Duodenal mucosa (tissue), 2 donors: Measurements from ENCODE around the gene MVB12B.
A peak's percentile ranks its signal among the peaks of the same experiment; 100 is the strongest.

Experiments used
- H3K27ac ChIP-seq: one replicate; pipeline ENCODE4 v1.7.0; 2013; ENCODE audit warnings: low read depth, low read length
- H3K27me3 ChIP-seq, 2 donors: one replicate each; pipeline ENCODE4 v1.7.0; 2013; ENCODE audit warnings: low read length in 2 of 2, control low read depth in 1 of 2; ENCODE audit not compliant: insufficient read depth in 2 of 2, control insufficient read depth in 1 of 2
- H3K36me3 ChIP-seq, 2 donors: one replicate each; pipeline ENCODE4 v1.7.0; 2013; ENCODE audit warnings: low read length in 2 of 2, control low read depth in 1 of 2; ENCODE audit not compliant: insufficient read depth in 2 of 2, control insufficient read depth in 1 of 2
- H3K4me1 ChIP-seq, 2 donors: one replicate each; pipeline ENCODE4 v1.7.0; 2013; ENCODE audit warnings: low read length in 2 of 2, control low read depth in 1 of 2; ENCODE audit not compliant: insufficient read depth in 2 of 2, control insufficient read depth in 1 of 2
- H3K4me3 ChIP-seq, 2 donors: one replicate each; pipeline ENCODE4 v1.7.0; 2013; ENCODE audit warnings: low read length in 2 of 2, low read depth in 1 of 2
- H3K9ac ChIP-seq, 2 donors: one replicate each; pipeline ENCODE4 v1.7.0; 2013; ENCODE audit warnings: low read length in 2 of 2, low read depth in 1 of 2
- H3K9me3 ChIP-seq, 2 donors: one replicate each; pipeline ENCODE4 v1.7.0; 2013; ENCODE audit warnings: low read length in 2 of 2, control low read depth in 1 of 2; ENCODE audit not compliant: control insufficient read depth in 1 of 2

The MVB12B gene

DNA sequence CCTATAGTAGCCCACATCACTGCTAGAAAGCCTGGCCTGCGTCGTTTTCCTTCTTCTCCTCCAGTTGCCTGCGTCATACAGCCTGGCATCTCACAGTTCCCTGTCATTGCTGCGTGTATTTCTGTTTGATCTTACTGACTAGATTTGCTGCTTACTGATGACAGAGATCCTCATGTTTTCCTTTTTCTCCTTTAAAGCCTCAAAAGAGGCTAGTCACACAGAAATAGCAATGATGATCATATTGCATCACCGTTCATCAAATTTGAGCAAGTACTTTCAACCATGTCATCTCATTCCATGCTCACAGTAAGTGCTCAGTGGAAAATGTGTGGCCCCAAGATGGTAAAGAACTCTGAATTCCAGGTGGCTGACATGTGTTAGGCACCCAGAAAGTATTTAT lies 76.8 kb downstream of the MVB12B start:
- no peak overlapping the region for H3K9ac ChIP-seq
- no peak overlapping the region for H3K27ac ChIP-seq

DNA sequence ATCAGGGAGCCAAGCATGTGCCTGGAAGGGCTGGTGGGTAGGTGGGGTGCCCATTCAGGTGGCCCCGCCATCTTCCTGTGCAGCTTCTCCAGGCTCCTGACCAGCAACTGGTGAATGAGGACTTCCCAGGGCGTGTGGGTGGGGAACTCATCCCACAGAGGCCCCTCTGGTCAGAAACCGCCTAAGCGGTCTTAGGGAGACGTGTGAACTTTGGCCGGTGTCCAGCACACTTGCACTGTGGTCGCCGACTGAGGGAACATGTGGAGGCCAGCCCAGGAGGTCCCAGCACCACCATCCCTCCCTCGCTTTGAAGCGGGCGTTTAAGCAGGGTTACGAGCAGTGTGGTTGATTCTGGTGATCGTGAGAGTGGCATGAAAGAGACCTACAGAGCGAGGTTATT lies 77.8 kb downstream of the MVB12B start:
- no peaks in the 10 kb centered on the region for H3K9me3 ChIP-seq
- H3K36me3 ChIP-seq, result no peaks in the 10 kb centered on the region
- no peak overlapping the region for H3K27ac ChIP-seq
- no peaks in the 10 kb centered on the region for H3K4me1 ChIP-seq
- H3K4me3 ChIP-seq, result no peak overlapping the region
- no peaks in the 10 kb centered on the region for H3K27me3 ChIP-seq
- no peak overlapping the region for H3K9ac ChIP-seq

More for the DNA sequence above, 76.8 kb downstream of the MVB12B start:
- no peak overlapping the region for H3K4me3 ChIP-seq
- peaks cover 0 to 3% of the 10 kb centered on the region in 2 donors for H3K36me3 ChIP-seq
- H3K27me3 ChIP-seq, result no peaks in the 10 kb centered on the region
- H3K9me3 ChIP-seq, result no peaks in the 10 kb centered on the region
- peaks cover under 1 to 3% of the 10 kb centered on the region in 2 donors for H3K4me1 ChIP-seq

DNA sequence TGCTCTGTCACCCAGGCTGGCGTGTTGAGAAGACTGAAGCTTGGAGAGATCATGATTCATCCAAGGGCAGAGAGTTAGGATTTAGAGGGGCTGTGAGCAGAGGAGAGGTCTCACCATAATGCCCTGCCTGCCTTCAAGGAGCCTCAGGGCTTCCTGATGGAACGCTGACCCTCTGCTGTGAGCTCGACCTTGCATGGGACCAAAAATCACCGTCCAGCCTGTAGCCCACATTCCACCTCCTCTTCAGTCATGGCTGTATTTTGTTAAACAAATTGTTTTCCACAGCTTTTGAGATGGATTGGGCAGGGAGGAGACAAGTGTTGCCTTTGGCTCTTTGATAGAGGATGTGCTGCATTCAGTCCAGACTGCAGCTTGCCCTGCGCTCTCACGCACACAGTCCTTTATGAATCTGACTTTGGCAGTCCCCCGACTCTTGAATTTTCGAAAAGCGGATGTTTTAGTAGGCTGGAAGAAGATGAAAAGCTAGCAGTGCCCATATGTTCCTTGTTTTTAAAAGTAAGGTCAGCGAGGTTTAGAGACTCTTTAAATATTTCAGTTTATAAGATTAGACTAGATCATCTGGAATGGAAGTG lies 79.5 kb downstream of the MVB12B start:
- H3K36me3 ChIP-seq, result no peaks in the 10 kb centered on the region
- H3K9me3 ChIP-seq, result no peaks in the 10 kb centered on the region
- no peak overlapping the region for H3K9ac ChIP-seq
- no peaks in the 10 kb centered on the region for H3K4me1 ChIP-seq
- no peak overlapping the region for H3K27ac ChIP-seq
- H3K4me3 ChIP-seq, result no peak overlapping the region
- H3K27me3 ChIP-seq, result no peaks in the 10 kb centered on the region

DNA sequence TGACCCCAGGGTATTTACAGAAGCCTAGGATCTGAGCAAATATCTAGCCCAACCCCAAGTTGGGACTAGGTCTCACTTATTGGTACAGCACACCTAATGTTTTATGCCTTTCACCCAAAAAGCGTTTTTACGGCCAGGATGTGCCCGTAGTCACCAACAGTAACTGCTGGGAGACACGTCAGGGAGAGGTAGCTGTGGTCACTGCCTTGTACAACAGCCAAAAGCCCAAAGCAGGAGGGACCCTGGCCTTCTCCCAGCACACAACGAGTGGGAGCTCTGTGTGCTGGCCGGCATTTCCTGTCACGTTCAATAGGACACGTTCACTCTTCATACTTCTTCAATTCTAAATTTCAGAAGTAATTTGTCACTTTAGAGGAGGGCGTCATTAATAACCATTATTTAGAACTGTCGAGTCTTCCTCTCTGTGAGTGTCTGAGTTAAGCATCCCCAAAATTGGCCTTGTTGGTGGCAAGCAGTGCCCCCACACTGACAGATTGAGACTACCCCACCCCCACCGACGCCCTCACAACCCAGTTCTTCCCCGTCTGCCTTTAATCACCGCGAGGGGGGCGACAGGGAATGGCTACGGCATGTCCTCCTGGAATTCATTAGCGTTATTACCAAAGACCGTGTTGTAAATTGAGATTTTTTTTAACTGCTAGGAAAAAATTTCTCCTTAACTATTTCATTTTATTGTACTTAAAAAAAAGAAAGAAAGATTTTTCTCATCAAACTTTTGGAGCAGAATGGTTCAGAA lies 80.7 kb downstream of the MVB12B start:
- Histone ChIP-seq H3K9me3 (no peaks in the 10 kb centered on the region), H3K27ac (no peak overlapping the region), H3K4me3 (no peak overlapping the region)

DNA sequence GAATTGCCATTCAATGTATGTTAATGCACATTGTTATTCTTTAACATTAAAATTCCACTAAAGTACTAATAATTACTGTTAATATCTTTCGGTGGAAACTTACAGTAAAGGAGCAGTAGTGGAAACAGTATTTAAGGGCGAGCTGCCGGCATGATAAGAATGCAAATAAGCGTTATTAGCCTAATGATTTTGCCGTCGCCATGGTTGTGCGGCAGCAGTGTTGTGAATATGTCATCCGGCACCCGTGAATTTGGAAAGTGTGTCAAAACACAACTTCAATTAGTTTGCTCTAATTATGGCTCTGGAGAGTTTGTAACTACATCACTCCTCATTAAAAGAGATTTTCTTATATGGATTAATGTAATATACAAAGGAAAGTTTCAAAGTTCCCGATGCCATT lies 81.4 kb downstream of the MVB12B start:
- Histone ChIP-seq H3K27ac (no peak overlapping the region), H3K4me3 (no peak overlapping the region)

More for the DNA sequence above, 80.7 kb downstream of the MVB12B start:
- no peaks in the 10 kb centered on the region for H3K36me3 ChIP-seq
- H3K9ac ChIP-seq, result no peak overlapping the region
- H3K27me3 ChIP-seq, result no peaks in the 10 kb centered on the region
- no peaks in the 10 kb centered on the region for H3K4me1 ChIP-seq

DNA sequence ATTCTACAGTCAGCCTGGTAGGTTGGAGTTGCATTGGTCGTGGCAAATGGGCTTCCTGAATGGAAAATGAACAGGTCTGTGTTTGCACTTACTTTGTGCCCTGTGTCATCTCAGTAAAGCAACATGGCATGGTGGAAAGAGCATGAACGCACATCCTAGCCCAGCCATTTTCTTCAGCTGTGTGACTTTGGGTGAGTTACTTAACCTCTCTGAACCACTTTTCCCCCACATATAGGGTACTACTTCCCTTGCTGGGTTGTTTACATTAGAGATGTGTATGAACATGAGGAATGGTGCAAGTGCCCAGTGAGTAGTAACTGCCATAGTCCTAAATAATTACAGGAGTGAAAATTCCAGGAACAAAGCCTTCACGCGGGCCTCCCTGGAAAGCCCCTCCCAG lies 83.6 kb downstream of the MVB12B start:
- H3K27ac ChIP-seq, result no peak overlapping the region
- H3K36me3 ChIP-seq, result no peaks in the 10 kb centered on the region
- H3K9me3 ChIP-seq, result no peaks in the 10 kb centered on the region
- no peak overlapping the region for H3K4me3 ChIP-seq
- no peaks in the 10 kb centered on the region for H3K27me3 ChIP-seq
- no peak overlapping the region for H3K9ac ChIP-seq
- no peaks in the 10 kb centered on the region for H3K4me1 ChIP-seq

More for the DNA sequence above, 81.4 kb downstream of the MVB12B start:
- Histone ChIP-seq H3K36me3 (no peaks in the 10 kb centered on the region), H3K9ac (no peak overlapping the region), H3K4me1 (no peaks in the 10 kb centered on the region), H3K9me3 (no peaks in the 10 kb centered on the region), H3K27me3 (no peaks in the 10 kb centered on the region)

DNA sequence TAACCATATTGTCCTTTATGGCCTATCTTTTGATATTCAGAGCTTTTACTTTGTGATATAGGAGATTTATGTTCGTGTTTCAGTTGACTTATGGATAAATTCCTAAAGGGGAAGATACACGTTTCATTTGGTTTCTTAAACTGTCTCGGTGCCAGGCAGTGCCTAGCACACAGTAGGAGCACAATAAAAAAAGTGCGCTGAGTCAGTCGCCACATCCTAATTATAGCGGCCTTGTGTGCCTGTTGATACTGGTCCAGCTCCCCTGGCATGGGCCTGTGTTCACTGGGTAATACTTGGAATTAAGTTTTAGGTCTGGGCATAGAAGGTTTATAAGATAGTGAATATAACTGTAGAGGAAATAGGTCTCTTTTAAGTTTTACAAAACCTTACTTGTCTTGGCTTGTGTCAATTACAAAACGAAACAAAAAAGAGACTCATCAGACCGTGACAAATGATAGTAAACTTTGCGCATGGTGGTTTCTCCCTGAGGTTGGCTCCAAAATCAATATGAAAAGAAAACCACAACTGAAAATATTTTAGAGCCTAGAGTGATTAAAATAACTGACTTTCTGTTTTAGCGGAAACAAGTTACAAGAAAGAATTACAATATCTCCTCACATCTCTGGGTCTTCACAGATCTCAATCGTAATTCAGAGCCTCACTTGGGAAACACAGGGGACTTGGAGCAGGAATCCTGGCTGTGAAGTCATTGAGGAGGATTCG lies 84.8 kb downstream of the MVB12B start:
- peak overlapping the region in 1 of 2 donors; percentile 11 for H3K4me3 ChIP-seq
- H3K9me3 ChIP-seq, result no peaks in the 10 kb centered on the region
- H3K27me3 ChIP-seq, result no peaks in the 10 kb centered on the region
- H3K27ac ChIP-seq, result no peak overlapping the region
- no peak overlapping the region for H3K9ac ChIP-seq
- no peaks in the 10 kb centered on the region for H3K4me1 ChIP-seq
- no peaks in the 10 kb centered on the region for H3K36me3 ChIP-seq

DNA sequence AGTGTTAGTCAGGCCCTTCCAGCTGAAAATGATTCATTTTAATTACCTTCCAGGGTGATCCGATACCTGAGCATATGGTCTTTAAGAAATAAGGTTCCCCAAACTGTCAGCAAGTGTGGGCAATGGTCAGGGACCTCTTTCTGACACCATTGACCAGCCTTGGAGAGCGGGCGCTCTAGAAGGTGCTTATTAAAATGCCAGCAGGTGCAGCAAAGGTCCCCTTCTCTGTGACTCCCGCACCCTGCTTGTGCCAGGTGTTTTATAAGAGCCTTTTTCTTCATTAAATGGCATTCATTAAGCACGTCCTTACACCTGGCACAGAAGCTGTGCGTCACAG lies 85.3 kb downstream of the MVB12B start:
- H3K9ac ChIP-seq, result no peak overlapping the region
- peak overlapping the region in 1 of 2 donors; percentile 11 for H3K4me3 ChIP-seq
- H3K27ac ChIP-seq, result no peak overlapping the region
- no peaks in the 10 kb centered on the region for H3K27me3 ChIP-seq
- H3K36me3 ChIP-seq, result no peaks in the 10 kb centered on the region
- H3K4me1 ChIP-seq, result no peaks in the 10 kb centered on the region
- H3K9me3 ChIP-seq, result no peaks in the 10 kb centered on the region

DNA sequence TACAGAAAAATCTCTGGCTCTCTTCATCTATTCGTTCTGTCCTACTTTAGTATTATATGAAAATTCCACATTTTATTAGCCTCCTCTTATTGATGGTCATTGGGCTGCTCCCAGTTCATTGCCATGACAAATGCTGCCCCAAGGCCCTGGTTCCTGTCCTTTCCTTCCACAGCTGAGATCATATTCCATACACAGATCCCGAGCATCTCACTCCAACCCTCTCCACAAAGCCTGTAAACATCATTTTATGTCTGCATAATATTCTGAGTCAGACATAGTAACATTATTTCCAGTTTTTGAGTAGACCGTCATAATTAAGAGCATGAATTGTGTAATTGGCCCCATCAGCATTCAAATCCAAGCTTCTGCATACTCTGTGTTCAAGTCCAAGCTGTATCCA lies 86.3 kb downstream of the MVB12B start:
- Histone ChIP-seq H3K36me3 (no peaks in the 10 kb centered on the region), H3K27me3 (no peaks in the 10 kb centered on the region), H3K4me1 (no peaks in the 10 kb centered on the region), H3K27ac (no peak overlapping the region), H3K9me3 (no peaks in the 10 kb centered on the region), H3K4me3 (no peak overlapping the region), H3K9ac (no peak overlapping the region)

DNA sequence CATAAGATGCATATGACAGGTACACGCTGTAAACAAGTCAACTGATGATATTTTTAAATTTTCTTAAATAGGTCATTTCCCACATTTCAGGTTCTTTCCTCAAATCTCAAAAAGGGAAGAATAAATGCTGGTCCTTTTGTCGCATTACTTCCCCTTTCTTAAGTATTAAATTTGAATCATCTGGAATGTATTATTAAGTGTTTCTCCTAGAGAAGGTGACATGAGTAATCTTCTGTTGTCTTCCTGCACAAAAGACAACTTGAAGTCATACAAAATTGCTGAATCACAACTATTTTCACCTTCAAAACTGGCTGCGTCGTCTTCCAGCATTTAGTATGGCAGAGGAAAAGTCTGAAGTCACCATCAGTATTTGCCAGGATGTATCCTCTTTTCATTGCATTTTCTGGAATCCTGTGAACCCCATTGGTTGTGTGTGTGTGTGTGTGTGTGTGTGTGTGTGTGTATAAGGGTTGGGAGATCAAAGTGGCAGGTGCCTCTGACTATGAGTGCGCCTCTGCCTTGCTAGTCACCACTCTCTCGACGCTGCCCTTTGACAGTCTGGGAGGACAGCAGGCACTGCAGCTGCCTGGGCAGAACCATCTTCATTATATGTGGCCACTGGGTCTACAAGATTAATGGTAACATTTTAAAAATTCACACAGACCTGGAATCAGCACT lies 86.9 kb downstream of the MVB12B start:
- Histone ChIP-seq H3K4me3 (no peak overlapping the region), H3K27ac (no peak overlapping the region), H3K27me3 (no peaks in the 10 kb centered on the region), H3K9me3 (no peaks in the 10 kb centered on the region), H3K36me3 (no peaks in the 10 kb centered on the region), H3K4me1 (no peaks in the 10 kb centered on the region), H3K9ac (no peak overlapping the region)
